Upper lobe of left lung (tissue), 6 donors: ENCODE measurements around the gene ATP5PO. TPM values are rescaled to one million over a fixed set of nuclear protein-coding genes. Genes with fewer than 3 reads are reported as not detected.
"Not testable (repeated sequence)": the region's sequence is repeated elsewhere in the genome, so short reads cannot be mapped to it uniquely, and the experiment has no call there.

ENCODE experiments used
- ATAC-seq, 2 donors: fragments of 200-7000 bp; cut with Tn5 transposase; one replicate each; pipeline ENCODE4 v1.9.1; 2022; ENCODE audit warnings: mild to moderate bottlenecking in 2 of 2, moderate library complexity in 2 of 2; ENCODE audit not compliant: low FRiP score in 2 of 2
- DNase-seq, 2 donors: peaks; one replicate each; pipeline ENCODE4 v3.0.0-alpha.2; 2019 to 2020
- H3K27ac ChIP-seq, 4 donors: fragments of 200-600 bp; sonication (generic); one replicate each; pipeline ENCODE4 v1.5.1; 2016 to 2019
- H3K27me3 ChIP-seq, 4 donors: fragments of 200-600 bp; sonication (generic); one replicate each; pipeline ENCODE4 v1.5.1; 2017 to 2019
- H3K36me3 ChIP-seq, 4 donors: fragments of 200-600 bp; sonication (generic); one replicate each; pipeline ENCODE4 v1.5.1; 2016 to 2019
- H3K4me1 ChIP-seq, 4 donors: fragments of 200-600 bp; sonication (generic); one replicate each; pipeline ENCODE4 v1.5.1; 2018 to 2019
- H3K4me3 ChIP-seq, 4 donors: fragments of 200-600 bp; sonication (generic); one replicate each; pipeline ENCODE4 v1.5.1; 2017 to 2019; ENCODE audit warnings: mild to moderate bottlenecking in 2 of 4, moderate library complexity in 1 of 4
- H3K9me3 ChIP-seq, 4 donors: fragments of 200-600 bp; sonication (generic); one replicate each; pipeline ENCODE4 v1.5.1; 2018 to 2019
- CTCF ChIP-seq, 6 experiments: fragments of 450-650 bp in 4 of 6; fragments of 200-600 bp in 2 of 6; sonication (generic) in 2 of 6; IDR thresholded peaks; one replicate each; pipeline ENCODE4 v1.5.1; 2016 to 2019; ENCODE audit warnings: antibody characterized with exemption in 6 of 6
- EP300 ChIP-seq, 4 donors: sonication (generic); formaldehyde crosslinking; IDR thresholded peaks; one replicate each; pipeline ENCODE4 v1.5.1; 2017; ENCODE audit warnings: antibody characterized with exemption in 4 of 4, control low read depth in 2 of 4
- POLR2A ChIP-seq, 4 donors: fragments of 450-650 bp; IDR thresholded peaks; one replicate each; pipeline ENCODE4 v1.5.1; 2016 to 2017; ENCODE audit warnings: antibody characterized with exemption in 4 of 4, mild to moderate bottlenecking in 2 of 4
- POLR2AphosphoS5 ChIP-seq, 2 donors: sonication (generic); formaldehyde crosslinking; IDR thresholded peaks; one replicate each; pipeline ENCODE4 v1.5.1; 2017; ENCODE audit warnings: antibody characterized with exemption in 2 of 2
- WGBS, 2 donors: methylation state at CpG; one replicate each; pipeline ENCODE4 v1.1.5; 2017 to 2018; 5-methylcytosine and 5-hydroxymethylcytosine counted together
- total RNA-seq, 6 donors: library from RNA; depleted of rRNA in 4 of 6; stranded (reverse); fragments of >200 nt in 4 of 6; gene quantifications; one replicate each; pipeline versions ENCODE4 v1.1.0 to v1.2.1, GENCODE V29; 2016 to 2021
- donor health status: DM: no; HTN: no; CAD: no; lungs with moderate emphysema.
- donor health status: DM: no; HTN: yes; CAD: no; lungs with severe emphysema.

Gene ATP5PO
- total RNA-seq, 6 donors from 2014 or later, result 37.7 to 131 (median 102) TPM

GRCh38 chr21:33870768-33871167, 44.8 kb downstream of the ATP5PO start:
- DNase-seq (no peak), ATAC-seq (no peak)
- Histone ChIP-seq H3K4me3 (no peak overlapping the region), H3K9me3 (no peaks in the 10 kb centered on the region), H3K4me1 (no peaks in the 10 kb centered on the region), H3K27ac (no peak overlapping the region), H3K36me3 (no peaks in the 10 kb centered on the region), H3K27me3 (no peaks in the 10 kb centered on the region)
- 82 to 83% methylated on average over 4 of the region's 4 CpGs for WGBS, 2 donors
- TF ChIP-seq CTCF (IDR thresholded peaks at IDR 0.05), result no peak
- no peak for TF ChIP-seq EP300 (IDR thresholded peaks at IDR 0.05)
- TF ChIP-seq POLR2A (IDR thresholded peaks at IDR 0.05), result no peak
- no peak for TF ChIP-seq POLR2AphosphoS5 (IDR thresholded peaks at IDR 0.05)

GRCh38 chr21:33869873-33870272, 45.7 kb downstream of the ATP5PO start:
- no peaks in the 10 kb centered on the region for H3K36me3 ChIP-seq
- ATAC-seq, result no peak
- H3K27ac ChIP-seq, result no peak overlapping the region
- TF ChIP-seq POLR2AphosphoS5 (IDR thresholded peaks at IDR 0.05) (no peak), EP300 (IDR thresholded peaks at IDR 0.05) (no peak)
- no peaks in the 10 kb centered on the region for H3K9me3 ChIP-seq
- no peaks in the 10 kb centered on the region for H3K27me3 ChIP-seq
- no peak overlapping the region for H3K4me3 ChIP-seq
- no peak for DNase-seq
- H3K4me1 ChIP-seq, result no peaks in the 10 kb centered on the region

GRCh38 chr21:33867868-33868267, 47.7 kb downstream of the ATP5PO start:
- not testable (repeated sequence) for H3K4me1 ChIP-seq, ATAC-seq, H3K36me3 ChIP-seq, H3K9me3 ChIP-seq, H3K27ac ChIP-seq, DNase-seq, H3K4me3 ChIP-seq, H3K27me3 ChIP-seq
- WGBS, 2 donors, result 71 to 78% methylated on average over 12 of the region's 13 CpGs

GRCh38 chr21:33866826-33867225, 48.8 kb downstream of the ATP5PO start:
- no peaks in the 10 kb centered on the region for H3K9me3 ChIP-seq
- ATAC-seq (peak in 1 of 2 donors; percentile 92), DNase-seq (no peak)
- H3K4me3 ChIP-seq, result no peak overlapping the region
- H3K27ac ChIP-seq, result no peak overlapping the region
- H3K36me3 ChIP-seq, result no peaks in the 10 kb centered on the region
- H3K27me3 ChIP-seq, result no peaks in the 10 kb centered on the region
- TF ChIP-seq EP300 (IDR thresholded peaks at IDR 0.05), result no peak
- TF ChIP-seq POLR2AphosphoS5 (IDR thresholded peaks at IDR 0.05), result no peak
- no peak for TF ChIP-seq POLR2A (IDR thresholded peaks at IDR 0.05)
- no peak for TF ChIP-seq CTCF (IDR thresholded peaks at IDR 0.05)
- 83 to 91% methylated on average over 2 of the region's 2 CpGs for WGBS, 2 donors
- H3K4me1 ChIP-seq, result no peaks in the 10 kb centered on the region

- DNase-seq (no peak), ATAC-seq (peak in 1 of 2 donors; percentile 71)
- 91% methylated on average over 2 to 7 of the region's 8 CpGs for WGBS, 2 donors
- TF ChIP-seq POLR2AphosphoS5 (IDR thresholded peaks at IDR 0.05) (no peak), EP300 (IDR thresholded peaks at IDR 0.05) (no peak), CTCF (IDR thresholded peaks at IDR 0.05) (no peak), POLR2A (IDR thresholded peaks at IDR 0.05) (no peak)
- Histone ChIP-seq H3K36me3 (no peaks in the 10 kb centered on the region), H3K27me3 (no peaks in the 10 kb centered on the region), H3K4me1 (no peaks in the 10 kb centered on the region), H3K4me3 (no peak overlapping the region), H3K27ac (no peak overlapping the region), H3K9me3 (no peaks in the 10 kb centered on the region)
Measured at GRCh38 chr21:33865996-33866575, 49.5 kb downstream of the ATP5PO start.

GRCh38 chr21:33865176-33865575, 50.4 kb downstream of the ATP5PO start:
- DNase-seq, result no peak
- no peaks in the 10 kb centered on the region for H3K27me3 ChIP-seq
- H3K4me1 ChIP-seq, result no peaks in the 10 kb centered on the region
- H3K4me3 ChIP-seq, result no peak overlapping the region
- no peak for ATAC-seq
- 87 to 89% methylated on average over 9 of the region's 9 CpGs for WGBS, 2 donors
- H3K36me3 ChIP-seq, result no peaks in the 10 kb centered on the region
- no peak overlapping the region for H3K27ac ChIP-seq
- H3K9me3 ChIP-seq, result no peaks in the 10 kb centered on the region
- TF ChIP-seq CTCF (IDR thresholded peaks at IDR 0.05) (no peak), EP300 (IDR thresholded peaks at IDR 0.05) (no peak), POLR2AphosphoS5 (IDR thresholded peaks at IDR 0.05) (no peak), POLR2A (IDR thresholded peaks at IDR 0.05) (no peak)
